Stimulated activated naive CD8-positive, alpha-beta T cell treated with anti-CD3 and anti-CD28 coated beads, Interleukin-15, Interleukin-2, amounts not matched to agents 100 ng/mL and 50 ng/mL, for 24 hours (primary cell): Measurements from ENCODE around the gene APOBEC4.

Experiments used
- H3K27ac Mint-ChIP-seq: one replicate; pipeline ENCODE4 v1.8.0; 2021; ENCODE audit warnings: mild to moderate bottlenecking, mixed read lengths
- H3K27me3 Mint-ChIP-seq: one replicate; pipeline ENCODE4 v1.8.0; 2021; ENCODE audit warnings: mixed read lengths
- H3K36me3 Mint-ChIP-seq: one replicate; pipeline ENCODE4 v1.8.0; 2021; ENCODE audit warnings: low read depth, mixed read lengths
- H3K4me1 Mint-ChIP-seq: one replicate; pipeline ENCODE4 v1.8.0; 2021; ENCODE audit warnings: low read depth, mixed read lengths
- H3K4me3 Mint-ChIP-seq: one replicate; pipeline ENCODE4 v1.8.0; 2021; ENCODE audit warnings: mild to moderate bottlenecking, mixed read lengths
- H3K9me3 Mint-ChIP-seq: one replicate; pipeline ENCODE4 v1.8.0; 2021; ENCODE audit warnings: mixed read lengths

APOBEC4 gene, protein sequence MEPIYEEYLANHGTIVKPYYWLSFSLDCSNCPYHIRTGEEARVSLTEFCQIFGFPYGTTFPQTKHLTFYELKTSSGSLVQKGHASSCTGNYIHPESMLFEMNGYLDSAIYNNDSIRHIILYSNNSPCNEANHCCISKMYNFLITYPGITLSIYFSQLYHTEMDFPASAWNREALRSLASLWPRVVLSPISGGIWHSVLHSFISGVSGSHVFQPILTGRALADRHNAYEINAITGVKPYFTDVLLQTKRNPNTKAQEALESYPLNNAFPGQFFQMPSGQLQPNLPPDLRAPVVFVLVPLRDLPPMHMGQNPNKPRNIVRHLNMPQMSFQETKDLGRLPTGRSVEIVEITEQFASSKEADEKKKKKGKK

GRCh38 chr1:183652547-183653461 is at the start of gene APOBEC4:
APOBEC4 (minus strand) TSS chr1:183653316; CDS start chr1:183648781, 4,535 bp downstream.
- H3K27ac Mint-ChIP-seq = peak within 1 kb of the TSS; percentile 71
- peaks cover 31% of the 10 kb centered on the region for H3K4me1 Mint-ChIP-seq
- no peaks in the 10 kb centered on the region for H3K36me3 Mint-ChIP-seq
- H3K9me3 Mint-ChIP-seq = no peaks in the 10 kb centered on the region
- no peaks in the 10 kb centered on the region for H3K27me3 Mint-ChIP-seq
- H3K4me3 Mint-ChIP-seq = no peak within 1 kb of the TSS

DNA sequence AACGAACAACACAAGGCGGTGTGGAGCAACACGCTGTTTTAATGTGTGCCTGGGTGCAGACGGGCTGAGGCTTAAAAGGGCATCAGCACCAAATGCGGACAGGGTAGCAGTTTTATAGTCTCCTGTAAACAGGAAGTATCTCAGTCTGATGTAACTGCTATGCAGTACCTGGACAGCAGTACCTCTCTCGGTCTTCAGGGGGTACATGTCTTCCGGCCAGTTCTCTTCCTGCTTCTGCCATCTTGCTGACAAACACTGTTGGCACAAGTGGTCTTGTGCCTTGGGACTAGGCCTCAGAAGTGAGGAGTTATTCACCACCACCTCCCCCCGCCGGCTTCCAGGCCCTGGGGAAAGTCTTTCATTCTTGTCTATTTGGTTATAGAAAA is 49.7 kb upstream of the APOBEC4 start:
- Mint-ChIP-seq H3K9me3 (no peaks in the 10 kb centered on the region), H3K27ac (no peak overlapping the region), H3K4me1 (peaks cover 11% of the 10 kb centered on the region), H3K4me3 (no peak overlapping the region), H3K27me3 (no peaks in the 10 kb centered on the region), H3K36me3 (peaks cover 3% of the 10 kb centered on the region)

- H3K27me3 Mint-ChIP-seq = no peaks in the 10 kb centered on the region
- peaks cover 13% of the 10 kb centered on the region for H3K4me1 Mint-ChIP-seq
- H3K27ac Mint-ChIP-seq = no peak overlapping the region
- H3K4me3 Mint-ChIP-seq = no peak overlapping the region
- H3K36me3 Mint-ChIP-seq = peaks cover 3% of the 10 kb centered on the region
- no peaks in the 10 kb centered on the region for H3K9me3 Mint-ChIP-seq
Measured at GRCh38 chr1:183702087-183702812, 49.1 kb upstream of the APOBEC4 start.

DNA sequence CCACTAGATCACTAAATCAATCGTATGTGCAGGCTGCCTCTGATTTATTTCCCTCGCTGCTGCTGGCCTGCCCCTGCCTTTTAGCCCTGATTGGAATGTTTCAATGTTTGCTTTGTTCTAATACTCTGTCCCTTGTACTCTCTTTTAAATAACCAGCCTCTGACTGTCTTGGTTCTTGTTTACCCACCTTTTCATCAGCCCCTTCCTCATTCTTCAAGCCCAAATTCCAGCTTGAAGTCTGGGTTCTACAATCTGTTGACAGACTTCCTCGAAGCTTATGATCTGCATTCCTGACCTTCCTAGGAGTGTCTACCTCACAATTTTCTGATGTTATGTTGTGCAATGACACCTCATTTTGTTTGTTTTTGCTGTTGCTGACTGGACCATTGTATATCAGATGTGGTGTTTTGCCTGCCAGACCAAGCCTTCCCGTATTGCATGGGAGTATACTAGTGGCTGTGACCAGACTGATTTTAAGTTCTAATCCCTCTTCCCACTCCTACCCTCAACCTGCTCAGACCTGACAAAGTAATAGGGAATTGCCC is 46.6 kb upstream of the APOBEC4 start:
- Mint-ChIP-seq H3K4me3 (no peak overlapping the region), H3K9me3 (no peaks in the 10 kb centered on the region), H3K4me1 (peaks cover 13% of the 10 kb centered on the region), H3K36me3 (peaks cover 3% of the 10 kb centered on the region), H3K27ac (no peak overlapping the region), H3K27me3 (no peaks in the 10 kb centered on the region)

- Mint-ChIP-seq H3K27me3 (no peaks in the 10 kb centered on the region), H3K4me1 (peaks cover 13% of the 10 kb centered on the region), H3K36me3 (peaks cover 3% of the 10 kb centered on the region), H3K9me3 (no peaks in the 10 kb centered on the region), H3K4me3 (no peak overlapping the region), H3K27ac (no peak overlapping the region)
Measured at GRCh38 chr1:183697814-183698590, 44.9 kb upstream of the APOBEC4 start.

DNA sequence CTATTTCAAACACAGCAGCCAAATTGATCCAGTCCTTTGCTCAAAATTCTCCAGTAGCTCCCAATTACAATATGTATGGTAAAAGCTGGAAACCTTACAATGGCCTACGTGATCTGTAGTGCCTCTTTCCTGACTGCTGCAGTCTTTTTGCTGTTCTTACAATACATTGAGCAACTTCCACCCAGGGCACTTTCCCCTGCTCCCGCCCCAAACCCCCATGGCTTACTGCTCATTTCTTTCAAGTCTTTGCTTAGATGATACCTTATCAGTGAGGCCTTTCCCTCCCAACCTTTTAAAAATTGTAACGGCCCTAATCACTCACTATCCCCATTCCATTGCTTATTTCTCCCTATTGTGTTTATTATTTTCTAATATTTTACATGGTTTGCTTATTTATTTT is 43.9 kb upstream of the APOBEC4 start:
- Mint-ChIP-seq H3K4me3 (no peak overlapping the region), H3K9me3 (no peaks in the 10 kb centered on the region), H3K27me3 (no peaks in the 10 kb centered on the region), H3K4me1 (peaks cover 13% of the 10 kb centered on the region), H3K36me3 (peaks cover 3% of the 10 kb centered on the region), H3K27ac (no peak overlapping the region)

DNA sequence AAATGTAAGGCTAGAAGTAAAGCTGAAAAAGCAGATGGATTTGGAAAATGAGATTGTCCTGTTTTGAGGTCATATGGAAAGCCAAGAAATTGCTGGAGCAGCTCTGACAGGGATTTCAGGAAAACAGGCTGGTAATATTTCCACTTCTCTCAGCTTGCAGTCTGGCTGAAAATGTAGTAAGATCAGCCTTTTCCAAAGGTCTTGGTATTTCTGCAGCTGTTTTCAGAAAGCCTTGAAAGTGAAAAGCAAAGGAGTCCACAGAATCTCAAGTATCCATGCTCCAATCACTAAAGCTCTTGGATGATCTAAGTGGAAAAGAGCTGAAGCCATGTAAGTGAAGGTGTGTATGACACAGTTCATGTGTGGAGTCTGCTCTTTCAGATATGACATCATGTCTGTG is 41.6 kb upstream of the APOBEC4 start:
- peaks cover 16% of the 10 kb centered on the region for H3K4me1 Mint-ChIP-seq
- H3K27ac Mint-ChIP-seq = no peak overlapping the region
- no peaks in the 10 kb centered on the region for H3K36me3 Mint-ChIP-seq
- no peaks in the 10 kb centered on the region for H3K27me3 Mint-ChIP-seq
- no peak overlapping the region for H3K4me3 Mint-ChIP-seq
- no peaks in the 10 kb centered on the region for H3K9me3 Mint-ChIP-seq

GRCh38 chr1:183694066-183694465 is 41.0 kb upstream of the APOBEC4 start:
- Mint-ChIP-seq H3K4me1 (peaks cover 19% of the 10 kb centered on the region), H3K27me3 (no peaks in the 10 kb centered on the region), H3K27ac (no peak overlapping the region)

GRCh38 chr1:183693521-183693920 is 40.4 kb upstream of the APOBEC4 start:
- Mint-ChIP-seq H3K4me3 (no peak overlapping the region), H3K4me1 (peaks cover 15% of the 10 kb centered on the region), H3K9me3 (no peaks in the 10 kb centered on the region), H3K36me3 (no peaks in the 10 kb centered on the region), H3K27ac (no peak overlapping the region), H3K27me3 (no peaks in the 10 kb centered on the region)

More at GRCh38 chr1:183694066-183694465, 41.0 kb upstream of the APOBEC4 start:
- Mint-ChIP-seq H3K4me3 (no peak overlapping the region), H3K36me3 (no peaks in the 10 kb centered on the region), H3K9me3 (no peaks in the 10 kb centered on the region)

DNA sequence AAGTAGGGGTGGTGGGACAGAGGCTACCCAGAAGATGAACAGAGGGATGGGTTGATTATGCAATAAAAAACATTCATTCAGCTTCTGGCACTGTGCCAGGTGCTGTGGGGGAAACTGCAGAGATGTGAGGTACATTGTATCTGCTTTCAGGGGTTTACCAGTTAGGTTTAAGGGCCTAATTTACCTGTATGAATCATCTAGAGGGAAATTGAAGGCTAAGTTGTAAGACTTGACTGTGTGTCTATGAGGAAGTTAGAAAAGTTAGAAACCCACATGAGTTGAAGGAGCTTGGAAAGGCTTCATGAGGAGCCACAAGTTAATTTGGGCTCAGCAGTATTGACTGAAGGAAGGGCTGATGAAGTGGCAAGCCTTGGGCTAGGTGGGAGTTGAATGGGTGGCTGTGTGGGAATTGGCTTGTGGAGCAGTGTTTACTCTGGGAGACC is 36.7 kb upstream of the APOBEC4 start:
- Mint-ChIP-seq H3K27ac (no peak overlapping the region), H3K4me1 (peaks cover 7% of the 10 kb centered on the region), H3K9me3 (no peaks in the 10 kb centered on the region), H3K4me3 (no peak overlapping the region), H3K27me3 (no peaks in the 10 kb centered on the region), H3K36me3 (no peaks in the 10 kb centered on the region)

GRCh38 chr1:183688341-183689060 is 35.4 kb upstream of the APOBEC4 start:
- Mint-ChIP-seq H3K27ac (no peak overlapping the region), H3K36me3 (no peaks in the 10 kb centered on the region), H3K4me3 (no peak overlapping the region), H3K4me1 (peaks cover 10% of the 10 kb centered on the region), H3K27me3 (peaks cover 5% of the 10 kb centered on the region), H3K9me3 (no peaks in the 10 kb centered on the region)

GRCh38 chr1:183687546-183688304 is 34.6 kb upstream of the APOBEC4 start:
- peaks cover 9% of the 10 kb centered on the region for H3K27me3 Mint-ChIP-seq
- no peaks in the 10 kb centered on the region for H3K36me3 Mint-ChIP-seq
- H3K4me1 Mint-ChIP-seq = peaks cover 10% of the 10 kb centered on the region
- H3K9me3 Mint-ChIP-seq = no peaks in the 10 kb centered on the region
- no peak overlapping the region for H3K27ac Mint-ChIP-seq
- H3K4me3 Mint-ChIP-seq = no peak overlapping the region

- Mint-ChIP-seq H3K9me3 (no peaks in the 10 kb centered on the region), H3K36me3 (no peaks in the 10 kb centered on the region), H3K27me3 (peaks cover 13% of the 10 kb centered on the region), H3K4me3 (no peak overlapping the region), H3K27ac (no peak overlapping the region), H3K4me1 (peaks cover 10% of the 10 kb centered on the region)
Measured at GRCh38 chr1:183686229-183686628, 33.1 kb upstream of the APOBEC4 start.
